Activated T-helper 2 cell treated with anti-CD3 and anti-CD28 coated beads, Interferon-gamma antibody, Interleukin-2, Interleukin-4, amounts not matched to agents 10 μg/mL and 5 μg/mL and 100 μg/mL, durations not matched to agents 14 hours and 24 hours and 36 hours (primary cell): ENCODE data around the gene DCAKD. TPM values are rescaled to one million over a fixed set of nuclear protein-coding genes. Genes with fewer than 3 reads are reported as not detected.

Experiments used
- DNase-seq: peaks from one replicate; pipeline ENCODE4 v3.0.0; 2021; ENCODE audit warnings: low spot score
- H3K27ac Mint-ChIP-seq: one replicate; pipeline ENCODE4 v1.8.0; 2021; ENCODE audit warnings: mixed read lengths
- H3K27me3 Mint-ChIP-seq: one replicate; pipeline ENCODE4 v1.8.0; 2021; ENCODE audit warnings: low read depth, mixed read lengths
- H3K36me3 Mint-ChIP-seq: one replicate; pipeline ENCODE4 v1.8.0; 2021; ENCODE audit warnings: low read depth, mixed read lengths
- H3K4me1 Mint-ChIP-seq: one replicate; pipeline ENCODE4 v1.8.0; 2021; ENCODE audit warnings: low read depth, mixed read lengths
- H3K4me3 Mint-ChIP-seq: one replicate; pipeline ENCODE4 v1.8.0; 2021; ENCODE audit warnings: low read depth, mild to moderate bottlenecking, moderate library complexity, mixed read lengths
- H3K9me3 Mint-ChIP-seq: one replicate; pipeline ENCODE4 v1.8.0; 2021; ENCODE audit warnings: mixed read lengths
- intact Hi-C: fragments of 100-400 bp; cut with micrococcal nuclease; formaldehyde crosslinking; loops from one replicate; pipeline ENCODE4 v1.15.1; 2023
- total RNA-seq: library from RNA; stranded (reverse); gene quantifications from 2 replicates; pipeline ENCODE4 v1.2.3, GENCODE V29; 2022

The DCAKD gene
- total RNA-seq, 1 donor from 2014 or later, result 30.0 TPM

DNA sequence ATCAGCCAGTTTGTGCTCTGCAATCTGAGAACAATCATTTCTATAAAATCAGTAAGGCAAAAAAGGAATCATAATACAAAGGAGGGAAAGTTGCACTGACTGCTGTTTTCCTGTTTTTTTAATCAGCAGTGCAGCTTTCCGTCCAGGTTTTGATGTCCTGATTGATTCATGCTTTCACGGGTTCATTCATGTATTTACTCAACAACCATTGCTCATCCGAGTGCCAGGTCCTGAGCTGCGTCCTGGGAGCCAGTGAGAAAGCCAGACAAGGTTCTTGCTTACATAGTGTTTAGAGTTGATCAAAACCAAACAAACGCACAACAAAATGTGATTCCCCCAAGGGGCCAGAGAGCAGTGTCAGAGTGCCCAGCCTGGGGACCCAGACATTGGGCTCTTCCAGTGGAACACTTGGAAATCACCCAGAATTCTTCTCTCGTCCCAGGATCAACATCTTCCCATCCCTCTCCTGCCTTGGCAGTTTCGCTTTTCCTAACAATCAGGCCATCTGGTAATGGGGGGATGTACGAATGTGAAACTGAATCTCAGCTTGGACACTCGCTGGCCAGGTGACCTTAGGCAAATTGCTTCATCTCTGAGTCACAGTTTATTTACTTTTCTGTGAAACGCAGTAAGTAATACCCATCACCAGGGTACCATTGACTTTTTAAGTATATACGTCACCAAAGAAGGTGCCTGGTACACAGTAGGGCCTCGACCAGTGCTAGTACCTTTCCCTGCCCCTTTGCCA is 70.0 kb downstream of the DCAKD start:
- no peak for DNase-seq
- peaks cover 4% of the 10 kb centered on the region for H3K9me3 Mint-ChIP-seq
- H3K27ac Mint-ChIP-seq, result no peak overlapping the region

DNA sequence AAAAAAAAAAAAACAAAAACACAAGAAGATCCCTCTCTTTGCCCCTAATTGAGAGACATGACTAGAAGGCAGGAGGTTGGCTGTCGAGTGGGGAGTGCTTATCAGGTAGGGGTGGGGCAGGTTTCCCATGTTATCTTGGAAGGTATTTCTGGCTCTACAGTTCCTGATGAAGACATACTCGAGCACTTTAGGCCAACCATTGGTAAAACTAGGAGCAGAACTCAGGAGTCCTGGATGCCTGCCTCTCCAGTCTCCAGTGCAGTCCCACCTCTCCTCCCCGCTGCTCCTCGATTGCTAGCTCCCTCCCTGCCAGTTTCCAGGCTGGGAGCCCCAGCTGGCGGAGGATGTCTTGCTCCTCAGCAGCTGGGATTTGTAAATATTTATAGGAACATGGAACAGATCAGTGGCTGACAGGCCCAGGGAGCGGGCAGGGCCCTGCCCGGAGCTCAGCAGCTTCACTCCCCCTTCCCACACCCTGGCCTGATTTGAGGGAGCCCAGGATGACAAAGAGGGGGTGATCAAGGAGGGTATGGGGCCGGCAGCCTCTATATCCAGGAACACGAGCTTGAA is 71.9 kb downstream of the DCAKD start:
- no peaks in the 10 kb centered on the region for H3K36me3 Mint-ChIP-seq
- intact Hi-C loops, result no loop called here
- no peak for DNase-seq
- no peak overlapping the region for H3K27ac Mint-ChIP-seq
- H3K4me3 Mint-ChIP-seq, result no peak overlapping the region
- H3K9me3 Mint-ChIP-seq, result no peaks in the 10 kb centered on the region
- H3K27me3 Mint-ChIP-seq, result peaks cover 48% of the 10 kb centered on the region
- H3K4me1 Mint-ChIP-seq, result no peaks in the 10 kb centered on the region

More for the DNA sequence above, 70.0 kb downstream of the DCAKD start:
- H3K27me3 Mint-ChIP-seq, result peaks cover 40% of the 10 kb centered on the region
- intact Hi-C loops, result no loop called here
- no peak overlapping the region for H3K4me3 Mint-ChIP-seq
- no peaks in the 10 kb centered on the region for H3K4me1 Mint-ChIP-seq
- no peaks in the 10 kb centered on the region for H3K36me3 Mint-ChIP-seq

DNA sequence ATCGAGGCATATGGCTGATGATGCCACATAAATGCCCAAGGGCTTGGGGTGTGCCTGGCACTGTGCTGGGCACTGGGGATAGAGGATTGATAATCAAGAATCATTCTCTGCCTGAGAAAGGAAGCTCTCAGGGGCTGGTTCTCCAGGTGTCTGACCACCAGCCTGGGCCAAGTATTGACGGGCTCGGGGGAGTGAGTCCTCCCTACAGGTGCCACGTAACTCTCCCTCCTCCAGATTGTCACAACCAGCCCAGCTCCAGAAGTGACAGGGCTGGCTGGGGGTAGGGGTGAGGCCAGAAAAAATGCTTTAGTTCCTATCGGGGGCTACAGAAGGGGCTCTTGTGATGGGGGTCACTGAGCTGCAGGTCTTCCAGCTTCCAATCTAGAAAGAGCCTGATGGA is 72.6 kb downstream of the DCAKD start:
- H3K27ac Mint-ChIP-seq, result no peak overlapping the region
- no peaks in the 10 kb centered on the region for H3K9me3 Mint-ChIP-seq
- peaks cover 51% of the 10 kb centered on the region for H3K27me3 Mint-ChIP-seq
- no peaks in the 10 kb centered on the region for H3K4me1 Mint-ChIP-seq
- intact Hi-C loops, result no loop called here
- no peaks in the 10 kb centered on the region for H3K36me3 Mint-ChIP-seq
- no peak overlapping the region for H3K4me3 Mint-ChIP-seq
- no peak for DNase-seq

DNA sequence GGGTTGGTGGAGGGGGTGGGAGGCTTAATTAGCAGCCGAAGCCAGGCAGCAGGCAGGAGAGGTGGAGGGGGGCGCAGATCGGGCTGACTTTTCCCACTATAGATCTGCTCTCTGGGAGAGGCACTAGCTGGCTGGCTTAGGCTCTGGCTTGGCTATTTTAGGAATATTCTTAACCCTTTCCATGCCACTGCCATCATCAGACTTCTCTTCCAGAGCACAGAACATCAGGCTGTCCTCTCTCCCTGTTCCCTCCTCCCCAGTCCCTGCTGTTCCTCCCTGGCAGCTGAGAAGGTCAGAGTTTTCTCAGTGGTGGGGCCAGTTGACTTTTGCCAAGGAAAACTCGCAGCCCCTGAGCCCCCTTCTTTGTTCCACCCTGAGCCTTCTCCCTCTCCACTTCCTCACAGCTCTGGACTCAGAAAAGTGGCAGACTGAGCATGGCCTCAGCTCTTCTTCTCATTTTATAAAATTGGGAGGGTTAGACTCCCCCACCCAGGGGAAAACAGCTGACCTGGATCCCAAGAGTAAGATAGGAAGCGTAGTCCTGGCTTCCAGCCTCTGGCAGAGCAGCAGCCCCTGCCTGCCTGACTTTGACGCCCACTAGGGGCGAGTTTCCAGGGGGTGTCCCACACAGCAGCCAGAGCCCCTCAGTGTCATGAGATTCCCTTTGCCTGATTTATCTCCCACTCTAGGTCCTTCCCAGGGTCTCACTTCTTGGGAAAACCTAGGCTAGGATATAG is 73.5 kb downstream of the DCAKD start:
- no peaks in the 10 kb centered on the region for H3K4me1 Mint-ChIP-seq
- H3K36me3 Mint-ChIP-seq, result no peaks in the 10 kb centered on the region
- DNase-seq, result no peak
- no peak overlapping the region for H3K4me3 Mint-ChIP-seq
- H3K9me3 Mint-ChIP-seq, result no peaks in the 10 kb centered on the region
- H3K27ac Mint-ChIP-seq, result no peak overlapping the region
- intact Hi-C loops, result no loop called here
- H3K27me3 Mint-ChIP-seq, result peaks cover 51% of the 10 kb centered on the region

DNA sequence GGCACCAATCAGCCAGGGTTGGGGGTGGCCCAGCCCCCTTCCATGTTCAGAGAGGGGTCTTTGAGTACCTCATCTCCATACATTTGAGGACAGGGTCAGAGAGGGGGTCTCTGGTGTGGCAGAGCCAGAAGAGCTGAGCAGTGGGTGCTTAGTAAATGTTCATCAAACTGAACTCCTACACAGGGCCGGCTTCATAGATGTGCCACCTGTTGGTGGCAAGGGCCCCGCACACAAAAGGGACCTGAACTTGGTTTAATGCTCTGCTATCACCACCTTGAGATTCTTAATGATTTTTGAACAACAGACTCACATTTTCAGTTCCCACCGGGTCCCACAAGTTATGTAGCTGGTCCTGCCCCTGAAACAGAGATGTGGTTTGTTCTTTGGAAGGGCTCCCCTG is 74.4 kb downstream of the DCAKD start:
- Mint-ChIP-seq H3K36me3 (no peaks in the 10 kb centered on the region), H3K9me3 (no peaks in the 10 kb centered on the region), H3K27ac (no peak overlapping the region), H3K4me1 (peaks cover 7% of the 10 kb centered on the region), H3K27me3 (peaks cover 45% of the 10 kb centered on the region), H3K4me3 (no peak overlapping the region)
- DNase-seq, result no peak
- intact Hi-C loops, result no loop called here

DNA sequence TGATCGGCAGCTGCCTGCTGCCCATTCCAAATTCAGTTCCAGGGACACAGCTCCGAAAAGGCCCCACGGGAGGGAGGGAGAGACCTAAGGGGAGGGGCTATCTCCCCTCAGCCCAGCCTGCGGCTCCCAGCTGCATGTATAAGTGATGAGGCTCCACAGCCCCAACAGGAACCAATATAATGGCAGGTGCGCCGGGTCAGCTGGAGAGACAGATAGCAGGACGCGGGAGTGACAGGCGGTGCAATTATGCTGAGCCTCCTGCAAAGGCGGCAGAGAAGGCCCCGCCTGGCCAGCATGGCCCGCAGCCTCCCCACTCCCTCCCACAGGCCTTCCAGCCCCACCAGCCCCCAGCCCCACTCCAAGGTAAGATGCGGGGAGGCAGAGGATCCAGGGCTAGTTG is 75.2 kb downstream of the DCAKD start:
- H3K9me3 Mint-ChIP-seq, result no peaks in the 10 kb centered on the region
- H3K27ac Mint-ChIP-seq, result no peak overlapping the region
- no peak overlapping the region for H3K4me3 Mint-ChIP-seq
- intact Hi-C loops, result no loop called here
- H3K36me3 Mint-ChIP-seq, result no peaks in the 10 kb centered on the region
- DNase-seq, result no peak
- H3K4me1 Mint-ChIP-seq, result peaks cover 12% of the 10 kb centered on the region
- peaks cover 41% of the 10 kb centered on the region for H3K27me3 Mint-ChIP-seq

Other genes starting within 250 kb of the DCAKD start
- gene GJC1, start 221.3 kb downstream of the DCAKD start, total RNA-seq, result 8.2 and 9.4 TPM in 2 replicates
- gene HIGD1B, start 203.7 kb downstream of the DCAKD start, total RNA-seq, result not detected in 2 replicates
- gene EFTUD2, start 152.2 kb downstream of the DCAKD start, total RNA-seq, result 194 and 215 TPM in 2 replicates
- gene GFAP, start 136.1 kb downstream of the DCAKD start, total RNA-seq, result 0.34 TPM in 1 of 2 replicates, not detected in the other
- gene KIF18B, start 103.9 kb downstream of the DCAKD start, total RNA-seq, result 46.7 and 47.1 TPM in 2 replicates
- 0.41 and 0.48 TPM in 2 replicates for gene C1QL1, start 83.3 kb downstream of the DCAKD start, total RNA-seq
- gene NMT1, start 9.7 kb upstream of the DCAKD start, total RNA-seq, result 165 and 173 TPM in 2 replicates
- 4.0 and 4.4 TPM in 2 replicates for gene PLCD3, start 80.9 kb upstream of the DCAKD start, total RNA-seq
- gene ACBD4, start 84.1 kb upstream of the DCAKD start, total RNA-seq, result 12.8 and 15.9 TPM in 2 replicates
- 46.4 and 48.1 TPM in 2 replicates for gene HEXIM1, start 96.8 kb upstream of the DCAKD start, total RNA-seq
- 7.5 and 7.8 TPM in 2 replicates for gene HEXIM2, start 110.2 kb upstream of the DCAKD start, total RNA-seq
- 469 and 475 TPM in 2 replicates for gene FMNL1, start 170.3 kb upstream of the DCAKD start, total RNA-seq
- gene SPATA32, start 210.5 kb upstream of the DCAKD start, total RNA-seq, result 0.37 and 0.67 TPM in 2 replicates